Sigmoid colon (tissue), 7 donors: Measurements from ENCODE around the gene AGPAT2. TPM values are rescaled to one million over a fixed set of nuclear protein-coding genes. Genes with fewer than 3 reads are reported as not detected.

Experiments used
- DNase-seq: peaks from one replicate; pipeline ENCODE4 v3.0.0-alpha.2; 2019
- H3K27ac ChIP-seq, 4 donors: fragments of 200-600 bp; sonication (generic); one replicate each; pipeline ENCODE4 v1.5.1; 2016 to 2019; ENCODE audit warnings: mild to moderate bottlenecking in 1 of 4
- H3K27me3 ChIP-seq, 3 donors: fragments of 200-600 bp; sonication (generic); one replicate each; pipeline ENCODE4 v1.5.1; 2019; ENCODE audit warnings: mild to moderate bottlenecking in 1 of 3
- H3K36me3 ChIP-seq, 4 donors: fragments of 200-600 bp; sonication (generic); one replicate each; pipeline ENCODE4 v1.5.1; 2016 to 2019
- H3K4me1 ChIP-seq, 4 donors: fragments of 200-600 bp; sonication (generic); one replicate each; pipeline ENCODE4 v1.5.1; 2017 to 2019
- H3K4me3 ChIP-seq, 4 donors: fragments of 200-600 bp; sonication (generic); one replicate each; pipeline ENCODE4 v1.5.1; 2017 to 2019; ENCODE audit warnings: mild to moderate bottlenecking in 2 of 4, moderate library complexity in 1 of 4
- H3K9me3 ChIP-seq, 4 donors: fragments of 200-600 bp in 3 of 4; sonication (generic) in 3 of 4; one replicate each; pipeline versions ENCODE4 v1.5.1 to v1.6.1; 2013 to 2019
- CTCF ChIP-seq, 4 experiments: fragments of 450-650 bp in 3 of 4; fragments of 200-600 bp in 1 of 4; IDR thresholded peaks; one replicate each; pipeline ENCODE4 v1.5.1; 2016 to 2019; ENCODE audit warnings: antibody characterized with exemption in 4 of 4, mild to moderate bottlenecking in 3 of 4, moderate library complexity in 2 of 4
- EP300 ChIP-seq, 4 donors: sonication (generic); formaldehyde crosslinking; IDR thresholded peaks; one replicate each; pipeline ENCODE4 v1.6.1; 2017; ENCODE audit warnings: antibody characterized with exemption in 4 of 4
- POLR2A ChIP-seq, 2 donors: fragments of 450-650 bp; IDR thresholded peaks; one replicate each; pipeline ENCODE4 v1.6.1; 2016; ENCODE audit warnings: antibody characterized with exemption in 2 of 2, mild to moderate bottlenecking in 2 of 2, moderate library complexity in 2 of 2
- POLR2AphosphoS5 ChIP-seq, 4 donors: sonication (generic); formaldehyde crosslinking; IDR thresholded peaks; one replicate each; pipeline ENCODE4 v1.6.1; 2017; ENCODE audit warnings: antibody characterized with exemption in 4 of 4
- WGBS, 2 donors: extraction: QIAGEN DNeasy Blood & Tissue Kit; methylation state at CpG; one replicate each; pipeline ENCODE4 v1.1.7; 2013; 5-methylcytosine and 5-hydroxymethylcytosine counted together
- intact Hi-C: fragments of 100-400 bp; cut with DNase I; formaldehyde crosslinking; loops from one replicate; pipeline ENCODE4 v1.15.1; 2023
- polyA plus RNA-seq, 3 donors: library from polyadenylated mRNA; stranded (reverse); fragments of 200-250 nt; gene quantifications; one replicate each; pipeline ENCODE4 v1.2.3, GENCODE V29; 2013
- total RNA-seq, 4 donors: library from RNA; depleted of rRNA; stranded (reverse); fragments of >200 nt; gene quantifications; one replicate each; pipeline ENCODE4 v1.1.0, GENCODE V29; 2016
- donor health status: healthy with polysubstance abuse.
- donor health status: Bipolar disorder and iron deficiency.
- donor health status: healthy.

The AGPAT2 gene
- total and polyA plus RNA-seq, 7 donors = 28.0 to 345 (median 62.4) TPM

DNA sequence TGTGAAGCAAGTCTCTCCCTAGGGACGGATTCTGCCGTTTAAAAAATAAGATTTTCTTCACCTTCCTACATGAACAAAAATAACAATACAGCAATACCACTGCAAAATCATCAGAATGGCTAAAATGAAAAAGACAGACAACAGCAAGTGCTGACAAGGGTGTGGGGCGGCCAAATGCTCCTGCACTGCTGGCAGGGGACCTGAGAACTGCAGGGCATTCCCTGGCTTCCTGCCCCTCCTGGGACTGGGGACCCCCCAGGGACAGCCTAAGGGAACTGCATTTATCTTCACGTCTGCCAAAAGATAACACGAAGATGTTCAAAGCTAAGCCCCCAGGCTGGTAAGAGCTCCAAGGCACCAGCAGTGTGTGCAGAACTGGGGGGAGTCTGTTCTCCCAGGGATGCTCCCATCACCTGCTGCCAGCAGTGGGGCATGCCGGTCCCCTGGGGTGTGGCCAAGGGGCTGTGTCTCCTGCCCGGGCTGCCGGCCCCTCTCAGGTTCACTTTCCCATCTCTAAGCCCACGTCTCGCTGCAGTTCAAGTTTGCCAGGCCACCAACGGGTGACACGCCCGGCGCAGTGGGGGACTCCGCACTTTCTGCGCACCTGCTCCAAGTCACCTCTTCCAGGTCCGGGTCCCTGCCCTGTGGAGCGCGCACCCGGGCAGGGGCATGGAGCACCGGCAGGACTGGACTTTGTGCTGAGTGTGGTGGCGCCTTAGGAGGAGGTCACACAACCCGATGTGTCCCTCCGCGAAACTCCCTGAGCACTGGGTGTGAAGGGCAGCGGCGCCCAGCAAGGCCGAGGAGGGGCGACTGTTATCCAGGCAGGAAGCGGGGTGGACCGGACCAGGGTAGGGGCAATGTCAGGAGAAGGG lies 29.0 kb downstream of the AGPAT2 start:
- no peak for DNase-seq
- Histone ChIP-seq H3K4me1 (no peaks in the 10 kb centered on the region), H3K36me3 (no peaks in the 10 kb centered on the region), H3K9me3 (no peaks in the 10 kb centered on the region), H3K27me3 (peaks cover 5 to 64% (median 16%) of the 10 kb centered on the region in 3 donors), H3K27ac (peak overlapping the region; percentile 45 to 70 (median 52)), H3K4me3 (peak overlapping the region in 2 of 4 donors; percentile 10 to 11)
- 15 to 28% methylated on average over 31 of the region's 31 CpGs for WGBS, 2 donors
- TF ChIP-seq CTCF (IDR thresholded peaks at IDR 0.05) (no peak), POLR2A (IDR thresholded peaks at IDR 0.05) (no peak), EP300 (IDR thresholded peaks at IDR 0.05) (no peak), POLR2AphosphoS5 (IDR thresholded peaks at IDR 0.05) (no peak)
- intact Hi-C loops = no loop called here

DNA sequence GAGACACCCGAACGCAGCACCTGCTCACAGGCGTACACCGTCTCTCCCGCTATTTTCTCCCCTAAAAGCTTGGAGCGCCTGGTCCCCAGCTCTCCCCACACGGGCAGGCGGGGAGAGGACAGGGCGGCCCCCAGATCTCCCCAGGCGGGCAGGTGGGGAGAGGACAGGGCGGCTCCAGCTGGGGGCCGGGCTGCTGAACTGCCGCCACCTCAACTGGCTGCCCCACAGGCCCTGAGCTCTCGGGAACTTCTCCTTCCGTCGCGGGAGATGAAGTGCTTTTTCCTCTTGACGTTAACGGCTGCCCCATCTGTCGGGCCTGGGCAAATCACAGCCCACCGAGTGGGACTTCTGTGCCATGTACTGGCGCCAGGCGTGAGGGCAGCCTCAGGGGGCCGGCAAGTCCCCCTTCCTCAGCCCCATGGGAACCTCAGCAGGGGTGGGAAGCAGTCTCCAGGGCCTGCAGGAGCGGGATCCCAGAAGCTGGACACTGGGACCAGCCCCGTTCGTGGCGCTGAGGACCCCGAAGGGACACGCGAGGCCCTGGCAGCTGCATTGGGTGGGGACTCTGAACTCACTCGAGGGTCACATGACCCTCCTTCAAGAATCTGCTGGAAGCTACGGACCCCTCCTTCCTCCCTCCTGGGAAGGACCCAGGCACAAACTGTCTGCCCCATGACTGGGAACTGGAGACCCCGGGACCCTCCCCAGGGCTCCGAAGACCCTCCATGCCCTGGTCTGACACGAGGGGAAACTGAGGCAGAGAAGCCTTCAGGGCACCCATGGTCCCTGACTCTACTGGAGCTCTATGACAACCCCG lies 30.3 kb downstream of the AGPAT2 start:
- TF ChIP-seq POLR2A (IDR thresholded peaks at IDR 0.05) (no peak), POLR2AphosphoS5 (IDR thresholded peaks at IDR 0.05) (peak in 1 of 4 donors; percentile 18)
- H3K4me1 ChIP-seq = no peaks in the 10 kb centered on the region
- H3K4me3 ChIP-seq = peak overlapping the region in 1 of 4 donors; percentile 6
- H3K27ac ChIP-seq = peak overlapping the region; percentile 48 to 67 (median 58)
- peaks cover 3 to 52% (median 8%) of the 10 kb centered on the region in 3 donors for H3K27me3 ChIP-seq
- no peaks in the 10 kb centered on the region for H3K36me3 ChIP-seq
- DNase-seq = no peak
- H3K9me3 ChIP-seq = no peaks in the 10 kb centered on the region
- WGBS, 2 donors = 38 to 52% methylated on average over 37 of the region's 37 CpGs
- intact Hi-C loops = no loop called here

- intact Hi-C loops = no loop called here
- no peak for TF ChIP-seq POLR2A (IDR thresholded peaks at IDR 0.05)
- TF ChIP-seq POLR2AphosphoS5 (IDR thresholded peaks at IDR 0.05) = no peak
- TF ChIP-seq CTCF (IDR thresholded peaks at IDR 0.05) = no peak
- no peaks in the 10 kb centered on the region for H3K4me1 ChIP-seq
- peaks cover 3 to 48% (median 8%) of the 10 kb centered on the region in 3 donors for H3K27me3 ChIP-seq
- no peaks in the 10 kb centered on the region for H3K9me3 ChIP-seq
- peak overlapping the region; percentile 48 to 67 (median 58) for H3K27ac ChIP-seq
- H3K36me3 ChIP-seq = no peaks in the 10 kb centered on the region
- 37 to 52% methylated on average over 11 of the region's 11 CpGs for WGBS, 2 donors
- H3K4me3 ChIP-seq = peak overlapping the region in 1 of 4 donors; percentile 6
- DNase-seq = no peak
Observed at GRCh38 chr9:136656183-136656738, 31.0 kb downstream of the AGPAT2 start.

- H3K36me3 ChIP-seq = no peaks in the 10 kb centered on the region
- no peaks in the 10 kb centered on the region for H3K9me3 ChIP-seq
- no peak overlapping the region for H3K4me3 ChIP-seq
- H3K27me3 ChIP-seq = peaks cover 3 to 47% (median 8%) of the 10 kb centered on the region in 3 donors
- H3K4me1 ChIP-seq = no peaks in the 10 kb centered on the region
- intact Hi-C loops = no loop called here
- DNase-seq = no peak
- peak overlapping the region; percentile 48 to 60 (median 57) for H3K27ac ChIP-seq
- 24 to 39% methylated on average over 18 of the region's 18 CpGs for WGBS, 2 donors
- TF ChIP-seq EP300 (IDR thresholded peaks at IDR 0.05) (peak in 2 of 4 donors; percentile 55 to 78), CTCF (IDR thresholded peaks at IDR 0.05) (no peak), POLR2A (IDR thresholded peaks at IDR 0.05) (no peak), POLR2AphosphoS5 (IDR thresholded peaks at IDR 0.05) (peak; percentile 31 to 77 (median 62))
Observed at GRCh38 chr9:136655536-136656182, 31.6 kb downstream of the AGPAT2 start.
